Measurements from ENCODE around the gene TRIM42. TPM values are rescaled to one million over a fixed set of nuclear protein-coding genes. Genes with fewer than 3 reads are reported as not detected.

Gene TRIM42
- total RNA-seq, 2 experiments from 2014 or later = not detected

DNA sequence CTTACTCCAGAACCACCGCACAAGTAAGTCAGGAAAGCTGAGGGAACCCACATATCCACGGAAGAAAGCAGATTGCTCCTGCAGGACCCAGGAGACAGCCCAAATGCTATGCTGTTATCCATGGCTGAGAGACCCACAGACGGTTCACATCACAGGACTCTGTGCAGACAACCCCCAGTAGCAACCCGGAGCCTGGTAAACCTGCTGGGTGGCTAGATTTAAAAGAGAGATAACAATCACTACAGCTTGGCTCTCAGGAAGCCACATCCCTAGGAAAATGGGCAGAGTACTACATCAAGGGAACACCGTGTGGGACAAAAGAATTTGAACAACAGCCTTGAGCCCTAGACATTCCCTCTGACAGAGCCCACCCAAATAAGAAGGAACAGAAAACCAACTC is 13.8 kb upstream of the TRIM42 start:
- Mint-ChIP-seq H3K27me3 (no peaks in the 10 kb centered on the region), H3K27ac (no peak overlapping the region)

DNA sequence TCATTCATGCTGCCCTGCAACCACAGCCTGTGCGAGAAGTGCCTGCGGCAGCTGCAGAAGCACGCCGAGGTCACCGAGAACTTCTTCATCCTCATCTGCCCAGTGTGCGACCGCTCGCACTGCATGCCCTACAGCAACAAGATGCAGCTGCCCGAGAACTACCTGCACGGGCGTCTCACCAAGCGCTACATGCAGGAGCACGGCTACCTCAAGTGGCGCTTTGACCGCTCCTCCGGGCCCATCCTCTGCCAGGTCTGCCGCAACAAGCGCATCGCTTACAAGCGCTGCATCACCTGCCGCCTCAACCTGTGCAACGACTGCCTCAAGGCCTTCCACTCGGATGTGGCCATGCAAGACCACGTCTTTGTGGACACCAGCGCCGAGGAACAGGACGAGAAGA is 4.7 kb downstream of the TRIM42 start:
- Histone ChIP-seq H3K9me3 (ENCODE audit: control insufficient read depth in 1 of 2, insufficient read depth in 1 of 2, low read length in 2 of 2) (peaks cover 0 to 9% of the 10 kb centered on the region in 2 experiments), H3K27ac (ENCODE audit: low read depth in 1 of 2, low read length in 2 of 2) (no peak overlapping the region), H3K27me3 (ENCODE audit: control insufficient read depth in 1 of 2, insufficient read depth in 2 of 2, low read length in 2 of 2) (no peaks in the 10 kb centered on the region), H3K4me1 (ENCODE audit: insufficient read depth, low read length) (no peaks in the 10 kb centered on the region), H3K36me3 (ENCODE audit: insufficient read depth, low read length) (no peaks in the 10 kb centered on the region), H3K4me3 (ENCODE audit: low read length) (no peak overlapping the region)
- TF ChIP-seq, protein P1, sequence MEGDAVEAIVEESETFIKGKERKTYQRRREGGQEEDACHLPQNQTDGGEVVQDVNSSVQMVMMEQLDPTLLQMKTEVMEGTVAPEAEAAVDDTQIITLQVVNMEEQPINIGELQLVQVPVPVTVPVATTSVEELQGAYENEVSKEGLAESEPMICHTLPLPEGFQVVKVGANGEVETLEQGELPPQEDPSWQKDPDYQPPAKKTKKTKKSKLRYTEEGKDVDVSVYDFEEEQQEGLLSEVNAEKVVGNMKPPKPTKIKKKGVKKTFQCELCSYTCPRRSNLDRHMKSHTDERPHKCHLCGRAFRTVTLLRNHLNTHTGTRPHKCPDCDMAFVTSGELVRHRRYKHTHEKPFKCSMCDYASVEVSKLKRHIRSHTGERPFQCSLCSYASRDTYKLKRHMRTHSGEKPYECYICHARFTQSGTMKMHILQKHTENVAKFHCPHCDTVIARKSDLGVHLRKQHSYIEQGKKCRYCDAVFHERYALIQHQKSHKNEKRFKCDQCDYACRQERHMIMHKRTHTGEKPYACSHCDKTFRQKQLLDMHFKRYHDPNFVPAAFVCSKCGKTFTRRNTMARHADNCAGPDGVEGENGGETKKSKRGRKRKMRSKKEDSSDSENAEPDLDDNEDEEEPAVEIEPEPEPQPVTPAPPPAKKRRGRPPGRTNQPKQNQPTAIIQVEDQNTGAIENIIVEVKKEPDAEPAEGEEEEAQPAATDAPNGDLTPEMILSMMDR (IDR thresholded peaks at IDR 0.05) = no peak
- Mint-ChIP-seq H3K9me3 (no peaks in the 10 kb centered on the region), H3K36me3 (ENCODE audit: low read depth) (no peaks in the 10 kb centered on the region), H3K4me1 (ENCODE audit: low read depth) (no peaks in the 10 kb centered on the region), H3K27ac (no peak overlapping the region), H3K27me3 (no peaks in the 10 kb centered on the region), H3K4me3 (no peak overlapping the region)
- POLR2A ChIA-PET = no interaction called here
- intact Hi-C loops (cut with DNase I, micrococcal nuclease) = no loop called here
- no peak for DNase-seq
- CTCF ChIA-PET = no interaction called here
- ATAC-seq (ENCODE audit: poor library complexity) = no peak

More for the DNA sequence above, 13.8 kb upstream of the TRIM42 start:
- Histone ChIP-seq H3K27me3 (ENCODE audit: control insufficient read depth in 1 of 2, insufficient read depth in 2 of 2, low read length in 2 of 2) (no peaks in the 10 kb centered on the region), H3K4me3 (ENCODE audit: low read length) (no peak overlapping the region), H3K27ac (ENCODE audit: low read depth in 1 of 2, low read length in 2 of 2) (no peak overlapping the region), H3K4me1 (ENCODE audit: insufficient read depth, low read length) (no peaks in the 10 kb centered on the region), H3K36me3 (ENCODE audit: insufficient read depth, low read length) (no peaks in the 10 kb centered on the region), H3K9me3 (ENCODE audit: control insufficient read depth in 1 of 2, insufficient read depth in 1 of 2, low read length in 2 of 2) (peaks cover 0 to 5% of the 10 kb centered on the region in 2 experiments)
- Mint-ChIP-seq H3K9me3 (peaks cover 14% of the 10 kb centered on the region), H3K36me3 (ENCODE audit: low read depth) (no peaks in the 10 kb centered on the region), H3K4me3 (no peak overlapping the region), H3K4me1 (ENCODE audit: low read depth) (no peaks in the 10 kb centered on the region)
- POLR2A ChIA-PET = no interaction called here
- DNase-seq = no peak
- CTCF ChIA-PET = no interaction called here
- intact Hi-C loops (cut with DNase I, micrococcal nuclease) = no loop called here
- TF ChIP-seq, protein P1 (IDR thresholded peaks at IDR 0.05) = no peak
- no peak for ATAC-seq (ENCODE audit: poor library complexity)

DNA sequence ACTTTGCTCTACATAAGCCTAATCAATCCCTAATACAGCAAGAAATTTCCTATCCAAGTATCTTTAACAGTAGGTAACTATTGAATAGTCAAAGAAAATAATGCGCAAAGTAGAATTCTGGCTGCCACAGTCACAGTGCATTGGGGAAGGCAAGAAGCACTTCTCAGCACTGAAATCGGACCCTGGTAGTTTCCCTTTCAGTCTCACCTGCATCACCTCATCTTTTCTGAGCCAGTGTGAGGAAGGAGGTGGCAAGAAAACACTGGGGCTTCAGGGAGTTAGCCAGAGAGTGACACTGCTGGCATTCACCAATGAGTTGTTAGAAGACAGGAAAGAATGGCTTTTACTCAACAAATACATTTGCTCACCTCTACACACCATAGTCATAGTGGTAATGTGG is 8.3 kb downstream of the TRIM42 start:
- POLR2A ChIA-PET = no interaction called here
- no peaks in the 10 kb centered on the region for H3K4me1 ChIP-seq (ENCODE audit: insufficient read depth, low read length)
- intact Hi-C loops (cut with DNase I, micrococcal nuclease) = no loop called here
- no peak for ATAC-seq (ENCODE audit: poor library complexity)
- Mint-ChIP-seq H3K36me3 (ENCODE audit: low read depth) (no peaks in the 10 kb centered on the region), H3K27me3 (no peaks in the 10 kb centered on the region), H3K27ac (no peak overlapping the region), H3K9me3 (no peaks in the 10 kb centered on the region), H3K4me3 (no peak overlapping the region), H3K4me1 (ENCODE audit: low read depth) (no peaks in the 10 kb centered on the region)
- no peaks in the 10 kb centered on the region for H3K27me3 ChIP-seq (ENCODE audit: control insufficient read depth in 1 of 2, insufficient read depth in 2 of 2, low read length in 2 of 2)
- DNase-seq = no peak
- H3K27ac ChIP-seq (ENCODE audit: low read depth in 1 of 2, low read length in 2 of 2) = no peak overlapping the region
- H3K9me3 ChIP-seq (ENCODE audit: control insufficient read depth in 1 of 2, insufficient read depth in 1 of 2, low read length in 2 of 2) = peaks cover 0 to 9% of the 10 kb centered on the region in 2 experiments
- TF ChIP-seq, protein P1 (IDR thresholded peaks at IDR 0.05) = no peak
- no peak overlapping the region for H3K4me3 ChIP-seq (ENCODE audit: low read length)
- CTCF ChIA-PET = interaction anchor here (0.6 to 1.0 kb wide), 2 partner anchors 10 to 670 kb away, joined by 3 to 6 read pairs; no protein-coding TSS in a partner anchor
- H3K36me3 ChIP-seq (ENCODE audit: insufficient read depth, low read length) = no peaks in the 10 kb centered on the region
